ENCODE data around the gene TP73.

The TP73 gene

DNA sequence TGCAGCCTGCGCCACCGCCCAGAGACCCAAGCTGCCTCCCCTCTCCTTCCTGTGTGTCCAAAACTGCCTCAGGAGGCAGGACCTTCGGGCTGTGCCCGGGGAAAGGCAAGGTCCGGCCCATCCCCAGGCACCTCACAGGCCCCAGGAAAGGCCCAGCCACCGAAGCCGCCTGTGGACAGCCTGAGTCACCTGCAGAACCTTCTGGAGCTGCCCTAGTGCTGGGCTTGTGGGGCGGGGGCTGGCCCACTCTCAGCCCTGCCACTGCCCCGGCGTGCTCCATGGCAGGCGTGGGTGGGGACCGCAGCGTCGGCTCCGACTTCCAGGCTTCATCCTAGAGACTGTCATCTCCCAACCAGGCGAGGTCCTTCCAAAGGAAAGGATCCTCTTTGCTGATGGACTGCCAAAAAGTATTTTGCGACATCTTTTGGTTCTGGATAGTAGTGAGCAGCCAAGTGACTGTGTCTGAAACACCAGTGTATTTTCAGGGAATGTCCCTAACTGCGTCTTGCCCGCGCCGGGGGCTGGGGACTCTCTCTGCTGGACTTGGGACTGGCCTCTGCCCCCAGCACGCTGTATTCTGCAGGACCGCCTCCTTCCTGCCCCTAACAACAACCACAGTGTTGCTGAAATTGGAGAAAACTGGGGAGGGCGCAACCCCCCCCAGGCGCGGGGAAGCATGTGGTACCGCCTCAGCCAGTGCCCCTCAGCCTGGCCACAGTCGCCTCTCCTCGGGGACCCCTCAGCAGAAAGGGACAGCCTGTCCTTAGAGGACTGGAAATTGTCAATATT, 81.0 kb downstream of the TP73 start:
- no peak for FAIRE-seq
- no peak for DNase-seq (ENCODE audit: insufficient read length, low spot score)
- TF ChIP-seq POLR2A (IDR thresholded peaks at IDR 0.05; ENCODE audit: low read depth, low read length) = no peak

- TF ChIP-seq POLR2A (IDR thresholded peaks at IDR 0.05; ENCODE audit: low read depth, low read length) = no peak
These were observed 81.7 kb downstream of the TP73 start for GRCh38 chr1:3733883-3734589.

DNA sequence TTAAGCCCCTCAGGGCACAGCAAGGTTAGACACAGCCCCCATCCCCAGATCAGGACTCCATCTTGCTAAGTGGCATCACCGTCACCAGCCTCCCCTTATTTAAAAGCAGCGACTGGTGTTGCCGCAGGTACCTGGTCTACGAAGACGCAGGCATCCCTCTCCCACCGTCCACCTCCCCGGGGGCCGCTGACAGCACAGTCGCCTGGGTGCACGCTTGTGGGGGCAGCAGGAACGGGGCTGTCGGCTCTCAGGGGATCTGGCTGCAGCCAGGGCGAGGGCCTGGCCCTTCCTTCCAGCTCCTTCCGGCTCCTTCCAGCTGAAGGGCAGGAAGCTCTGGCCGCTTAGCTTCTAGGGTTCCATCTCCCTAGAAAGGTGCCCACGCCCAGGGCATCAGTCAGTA, 82.3 kb downstream of the TP73 start:
- no peak for FAIRE-seq
- no peak for TF ChIP-seq POLR2A (IDR thresholded peaks at IDR 0.05; ENCODE audit: low read depth, low read length)
- no peak for DNase-seq (ENCODE audit: insufficient read length, low spot score)

More at GRCh38 chr1:3733883-3734589, 81.7 kb downstream of the TP73 start:
- FAIRE-seq (no peak), DNase-seq (ENCODE audit: insufficient read length, low spot score) (no peak)

DNA sequence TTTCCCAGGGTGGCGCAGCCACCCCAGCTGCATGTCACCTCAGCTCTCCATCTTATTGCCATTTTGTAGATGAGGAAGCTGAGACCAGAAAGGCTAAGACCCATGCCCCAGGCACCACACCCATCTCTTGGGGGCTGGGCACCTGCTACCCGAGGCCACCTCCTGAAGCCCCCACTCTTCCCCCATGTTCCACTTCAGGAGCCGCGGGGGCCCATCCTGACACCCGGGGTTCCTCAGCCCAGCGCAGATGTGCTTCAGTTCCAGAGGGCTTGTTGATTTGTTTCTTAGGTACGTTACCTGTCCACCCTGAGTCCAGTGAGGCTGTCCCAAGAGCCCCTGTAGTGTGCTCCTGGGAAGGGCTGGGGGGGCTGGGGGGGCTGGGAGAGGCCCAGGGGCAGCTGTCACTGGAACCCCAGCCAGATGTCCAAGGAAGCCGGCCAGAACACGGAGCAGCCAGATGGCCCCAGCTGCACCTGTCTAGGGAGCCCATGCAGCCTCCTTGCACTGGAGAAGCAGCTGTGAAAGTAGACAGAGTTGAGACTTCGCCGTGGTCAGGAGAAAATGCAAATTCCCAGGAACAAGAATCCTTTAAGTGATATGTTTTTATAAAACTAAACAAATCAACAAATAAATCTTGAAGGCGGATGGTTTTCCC, 82.8 kb downstream of the TP73 start:
- no peak for FAIRE-seq
- TF ChIP-seq POLR2A (IDR thresholded peaks at IDR 0.05; ENCODE audit: low read depth, low read length) = no peak
- DNase-seq (ENCODE audit: insufficient read length, low spot score) = no peak

DNA sequence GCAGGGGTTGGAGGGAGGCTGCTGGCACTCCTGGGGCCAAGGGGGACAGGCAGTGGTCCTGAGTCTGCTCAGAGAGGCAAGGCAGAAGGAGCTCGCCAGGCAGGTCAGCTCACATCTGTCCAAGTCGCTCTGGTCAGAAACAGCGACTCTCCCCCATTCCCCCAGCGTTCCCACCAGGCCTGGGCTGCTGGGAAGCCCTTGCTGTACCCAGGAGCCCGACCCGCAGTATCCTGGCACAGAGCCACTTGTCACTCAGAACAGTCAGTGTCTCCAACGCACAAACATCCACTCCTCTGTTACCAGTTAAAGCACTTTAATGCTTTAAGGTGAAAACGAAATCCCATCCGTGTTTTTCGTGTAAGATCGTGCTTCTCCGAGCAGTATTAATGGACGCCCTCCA, 83.4 kb downstream of the TP73 start:
- no peak for DNase-seq (ENCODE audit: insufficient read length, low spot score)
- no peak for FAIRE-seq

DNA sequence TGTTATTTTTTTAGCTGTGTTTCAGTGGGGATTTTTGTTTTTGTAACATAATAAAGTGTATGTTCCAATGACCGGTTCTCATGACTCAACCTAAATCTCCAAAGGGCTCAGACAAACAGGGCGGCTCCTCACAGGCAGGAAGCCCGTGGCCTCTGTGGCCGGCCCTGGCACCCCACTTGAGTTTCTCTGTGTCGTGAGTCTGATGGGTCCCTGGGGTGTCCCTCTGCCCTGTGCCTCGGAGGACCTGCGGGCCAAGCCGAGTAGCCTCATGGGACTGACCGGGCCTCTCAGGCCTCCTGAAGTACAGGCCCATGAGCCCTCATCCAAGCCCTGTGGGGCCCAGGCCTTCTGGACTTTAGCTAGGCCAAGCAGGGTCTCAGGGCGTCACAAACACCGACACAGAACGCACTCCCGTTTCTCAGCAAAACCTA, 83.8 kb downstream of the TP73 start:
- TF ChIP-seq POLR2A (IDR thresholded peaks at IDR 0.05; ENCODE audit: low read depth, low read length) = no peak
- no peak for FAIRE-seq
- no peak for DNase-seq (ENCODE audit: insufficient read length, low spot score)

More for the DNA sequence above, 83.4 kb downstream of the TP73 start:
- no peak for TF ChIP-seq POLR2A (IDR thresholded peaks at IDR 0.05; ENCODE audit: low read depth, low read length)

DNA sequence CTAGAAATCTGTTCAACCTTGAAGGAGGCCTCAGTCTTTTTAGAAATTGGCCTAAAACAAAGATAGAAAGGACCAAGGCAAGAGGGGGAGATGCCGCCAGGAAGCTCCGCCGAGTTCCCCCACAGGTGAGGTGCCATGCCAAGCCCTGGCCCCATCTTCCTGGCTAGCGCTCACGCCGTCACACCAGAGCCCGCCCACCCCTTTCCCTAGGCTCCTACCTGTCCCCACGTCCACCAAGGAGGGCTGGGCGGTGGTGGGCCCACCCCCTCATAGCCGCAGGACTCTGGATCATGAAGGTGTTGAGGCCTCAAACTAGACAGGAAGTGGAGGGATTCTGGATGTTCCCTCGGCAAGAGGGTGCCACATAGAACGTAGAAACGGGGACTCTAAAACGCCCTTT, 84.4 kb downstream of the TP73 start:
- DNase-seq (ENCODE audit: insufficient read length, low spot score) = no peak
- no peak for FAIRE-seq
- no peak for TF ChIP-seq POLR2A (IDR thresholded peaks at IDR 0.05; ENCODE audit: low read depth, low read length)

DNA sequence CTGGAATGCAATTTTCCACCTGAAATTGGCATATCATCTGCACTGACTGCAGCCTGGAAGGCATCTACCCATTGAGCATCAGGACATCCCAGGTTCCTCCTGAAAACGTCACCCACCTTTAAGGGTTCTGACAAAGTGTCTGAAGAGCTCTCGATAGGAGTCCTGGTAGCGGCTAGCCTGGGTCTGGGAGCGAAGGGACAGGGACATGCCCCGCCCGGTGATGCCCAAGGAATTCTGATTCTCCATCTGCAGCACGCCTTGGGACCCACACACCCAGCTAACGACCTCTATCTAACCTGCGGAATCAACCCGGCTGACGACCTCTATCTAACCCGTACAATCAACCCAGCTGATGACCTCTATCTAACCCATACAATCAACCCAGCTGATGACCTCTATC, 86.6 kb downstream of the TP73 start:
- TF ChIP-seq POLR2A (IDR thresholded peaks at IDR 0.05; ENCODE audit: low read depth, low read length) = no peak
- FAIRE-seq = no peak
- no peak for DNase-seq (ENCODE audit: insufficient read length, low spot score)

DNA sequence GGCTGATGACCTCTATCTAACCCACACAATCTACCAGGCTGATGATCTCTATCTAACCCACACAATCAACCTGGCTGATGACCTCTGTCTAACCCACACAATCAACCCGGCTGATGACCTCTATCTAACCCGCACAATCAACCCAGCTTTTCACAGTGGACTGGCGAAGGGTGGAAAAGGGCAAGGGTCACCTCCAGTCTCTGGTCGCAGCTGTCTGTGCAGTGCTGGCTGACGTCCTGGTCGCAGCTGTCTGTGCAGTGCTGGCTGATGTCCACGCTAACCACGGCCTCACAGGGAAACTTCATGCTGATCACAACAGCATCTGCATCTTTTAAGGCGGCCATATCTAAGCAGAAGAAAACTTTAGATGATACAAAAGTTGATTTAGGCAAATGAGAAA, 87.7 kb downstream of the TP73 start:
- FAIRE-seq (no peak), DNase-seq (ENCODE audit: insufficient read length, low spot score) (no peak)
- no peak for TF ChIP-seq POLR2A (IDR thresholded peaks at IDR 0.05; ENCODE audit: low read depth, low read length)

DNA sequence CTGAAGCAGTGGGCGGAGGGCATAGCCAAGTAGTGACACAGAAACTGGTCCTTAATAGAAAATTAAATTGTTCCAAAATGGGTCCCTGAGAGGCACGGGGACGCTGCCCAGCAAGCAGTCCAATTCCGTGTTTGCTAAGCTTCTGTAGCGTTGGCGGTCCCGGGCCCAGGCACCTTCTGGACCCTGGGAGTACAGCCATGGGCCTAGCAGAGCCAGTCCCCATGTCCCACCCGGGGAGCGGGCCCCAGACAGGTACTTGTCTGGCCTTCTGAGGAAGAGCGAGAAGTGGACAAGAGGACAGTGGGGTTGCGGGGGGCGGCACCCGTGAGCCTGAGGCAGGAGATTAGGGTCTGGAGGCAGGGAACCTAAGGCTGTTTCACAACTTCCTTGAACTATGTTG, 88.4 kb downstream of the TP73 start:
- TF ChIP-seq POLR2A (IDR thresholded peaks at IDR 0.05; ENCODE audit: low read depth, low read length) = no peak
- DNase-seq (ENCODE audit: insufficient read length, low spot score) = no peak
- no peak for FAIRE-seq

- FAIRE-seq (no peak), DNase-seq (ENCODE audit: insufficient read length, low spot score) (no peak)
- TF ChIP-seq POLR2A (IDR thresholded peaks at IDR 0.05; ENCODE audit: low read depth, low read length) = no peak
These were observed 89.5 kb downstream of the TP73 start for GRCh38 chr1:3741566-3742438.

DNA sequence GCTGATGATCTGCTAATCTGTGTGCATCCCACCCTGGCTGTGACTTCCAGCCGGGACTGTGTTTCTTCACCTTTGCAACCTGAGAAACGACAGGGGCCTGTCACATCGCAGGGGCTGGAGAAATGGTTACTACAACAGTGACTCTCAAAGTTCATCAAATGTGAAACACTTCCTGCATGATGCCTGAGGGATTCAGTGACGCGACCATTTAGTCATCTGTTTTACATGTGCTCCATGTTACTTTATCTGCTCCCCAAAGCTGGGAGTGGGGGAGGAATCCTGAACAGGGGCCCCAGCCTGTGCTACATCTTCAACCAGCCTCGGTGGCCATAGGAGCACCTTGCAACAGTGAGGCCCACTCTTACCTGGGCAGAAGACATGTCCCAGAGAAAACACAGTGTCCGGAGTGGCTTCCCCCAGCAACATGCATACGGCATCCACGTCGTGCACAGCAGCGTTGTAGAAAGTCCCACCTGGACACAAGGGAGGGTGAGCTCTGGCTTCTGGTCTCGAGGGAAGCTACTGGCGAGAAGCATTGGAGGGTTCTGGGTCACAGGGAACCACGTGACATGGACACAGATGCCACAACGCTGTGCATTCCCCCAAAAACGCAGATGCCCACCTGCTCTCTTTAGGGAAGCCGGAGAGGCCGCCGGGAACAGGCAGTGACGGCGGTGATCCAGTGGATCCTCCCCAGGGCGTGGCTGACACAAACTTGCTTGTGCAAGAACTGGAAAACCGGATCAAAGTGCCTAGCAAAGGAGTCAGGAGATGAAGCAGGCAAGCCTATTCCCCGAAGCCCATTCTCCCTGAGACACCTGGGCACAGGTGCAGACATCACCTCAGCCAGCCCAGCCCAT, 90.4 kb downstream of the TP73 start:
- DNase-seq (ENCODE audit: insufficient read length, low spot score) (no peak), FAIRE-seq (no peak)
- no peak for TF ChIP-seq POLR2A (IDR thresholded peaks at IDR 0.05; ENCODE audit: low read depth, low read length)

GRCh38 chr1:3743421-3743820, 91.1 kb downstream of the TP73 start:
- TF ChIP-seq POLR2A (IDR thresholded peaks at IDR 0.05; ENCODE audit: low read depth, low read length) = no peak
- no peak for DNase-seq (ENCODE audit: insufficient read length, low spot score)
- no peak for FAIRE-seq

All from H54 (cell line).